Subcutaneous adipose tissue (tissue), 4 donors: ENCODE measurements around the gene RELCH. TPM values are rescaled to one million over a fixed set of nuclear protein-coding genes. Genes with fewer than 3 reads are reported as not detected.

ENCODE experiments used
- total RNA-seq, 4 donors: library from RNA; depleted of rRNA; stranded (reverse); fragments of >200 nt; gene quantifications; one replicate each; pipeline ENCODE4 v1.1.0, GENCODE V29; 2016
- TF ChIP-seq, protein P1 (sequence below): fragments of 450-650 bp; IDR thresholded peaks from one replicate; pipeline ENCODE4 v1.5.1; 2016; ENCODE audit warnings: low read depth, mild to moderate bottlenecking, control low read depth, antibody characterized with exemption, moderate library complexity

The RELCH gene
- total RNA-seq, 4 donors from 2014 or later, result 36.0 to 52.7 (median 47.8) TPM

DNA sequence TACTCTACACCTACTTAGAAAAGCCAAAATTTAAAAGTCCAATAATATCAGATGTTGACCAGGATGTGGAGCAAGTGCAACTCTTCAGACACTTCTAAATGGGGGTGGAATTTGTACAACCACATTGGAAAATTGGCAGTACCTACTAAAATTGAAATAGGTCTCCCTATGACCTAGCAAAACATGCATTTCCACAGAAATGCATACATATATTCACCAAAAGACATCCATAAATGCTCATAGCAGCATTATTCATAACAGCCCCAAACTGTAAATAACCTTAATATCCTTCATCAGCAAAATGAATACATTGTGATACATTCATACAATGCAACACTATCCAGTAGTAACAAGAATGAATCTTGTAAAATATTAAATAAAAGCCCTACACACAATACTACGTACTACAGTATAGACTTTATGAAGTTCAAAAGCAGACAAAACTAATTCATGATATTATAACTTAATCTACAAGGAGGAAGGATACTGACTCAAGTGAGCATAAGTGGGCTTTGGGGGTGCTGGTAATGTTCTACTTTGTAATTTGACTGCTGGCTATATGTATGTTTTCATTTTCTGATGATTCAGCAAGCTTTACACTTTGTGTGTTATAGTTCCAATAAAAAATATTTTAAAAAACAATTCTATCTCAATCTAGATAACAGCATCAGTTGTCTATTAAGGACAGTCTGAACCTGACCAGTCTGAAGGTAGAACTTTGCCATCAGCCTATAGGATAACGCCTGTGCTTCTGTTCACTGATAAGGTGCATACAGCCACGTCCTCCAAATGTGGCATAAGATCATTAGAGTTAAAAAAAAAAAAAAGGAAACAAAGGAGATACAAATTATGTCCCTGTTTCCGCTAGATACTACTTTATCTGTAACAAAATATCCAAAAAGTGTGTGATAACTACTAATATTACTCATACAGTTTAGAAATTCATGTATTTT is 131.4 kb downstream of the RELCH start:
- TF ChIP-seq, protein P1, sequence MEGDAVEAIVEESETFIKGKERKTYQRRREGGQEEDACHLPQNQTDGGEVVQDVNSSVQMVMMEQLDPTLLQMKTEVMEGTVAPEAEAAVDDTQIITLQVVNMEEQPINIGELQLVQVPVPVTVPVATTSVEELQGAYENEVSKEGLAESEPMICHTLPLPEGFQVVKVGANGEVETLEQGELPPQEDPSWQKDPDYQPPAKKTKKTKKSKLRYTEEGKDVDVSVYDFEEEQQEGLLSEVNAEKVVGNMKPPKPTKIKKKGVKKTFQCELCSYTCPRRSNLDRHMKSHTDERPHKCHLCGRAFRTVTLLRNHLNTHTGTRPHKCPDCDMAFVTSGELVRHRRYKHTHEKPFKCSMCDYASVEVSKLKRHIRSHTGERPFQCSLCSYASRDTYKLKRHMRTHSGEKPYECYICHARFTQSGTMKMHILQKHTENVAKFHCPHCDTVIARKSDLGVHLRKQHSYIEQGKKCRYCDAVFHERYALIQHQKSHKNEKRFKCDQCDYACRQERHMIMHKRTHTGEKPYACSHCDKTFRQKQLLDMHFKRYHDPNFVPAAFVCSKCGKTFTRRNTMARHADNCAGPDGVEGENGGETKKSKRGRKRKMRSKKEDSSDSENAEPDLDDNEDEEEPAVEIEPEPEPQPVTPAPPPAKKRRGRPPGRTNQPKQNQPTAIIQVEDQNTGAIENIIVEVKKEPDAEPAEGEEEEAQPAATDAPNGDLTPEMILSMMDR, result no peak

DNA sequence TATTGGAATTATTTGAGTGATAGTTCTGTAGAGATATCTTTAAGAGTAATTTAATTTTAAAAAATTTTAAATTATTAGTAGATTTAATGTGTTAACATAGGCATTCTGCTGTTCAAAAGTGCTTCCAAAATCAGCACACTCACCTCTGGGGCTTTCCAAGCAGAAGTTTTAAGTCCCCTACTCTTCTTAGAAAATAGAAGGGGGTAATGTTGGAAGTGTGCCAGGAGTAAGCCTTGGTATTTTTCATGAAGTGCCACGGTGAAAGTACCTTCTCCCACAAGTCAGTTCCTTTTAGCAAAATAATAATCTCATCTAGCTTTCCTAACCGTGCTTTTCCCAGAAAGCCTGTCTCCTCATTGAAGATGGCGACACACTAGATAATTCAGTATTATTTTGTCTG is 134.1 kb downstream of the RELCH start:
- TF ChIP-seq, protein P1, result no peak

DNA sequence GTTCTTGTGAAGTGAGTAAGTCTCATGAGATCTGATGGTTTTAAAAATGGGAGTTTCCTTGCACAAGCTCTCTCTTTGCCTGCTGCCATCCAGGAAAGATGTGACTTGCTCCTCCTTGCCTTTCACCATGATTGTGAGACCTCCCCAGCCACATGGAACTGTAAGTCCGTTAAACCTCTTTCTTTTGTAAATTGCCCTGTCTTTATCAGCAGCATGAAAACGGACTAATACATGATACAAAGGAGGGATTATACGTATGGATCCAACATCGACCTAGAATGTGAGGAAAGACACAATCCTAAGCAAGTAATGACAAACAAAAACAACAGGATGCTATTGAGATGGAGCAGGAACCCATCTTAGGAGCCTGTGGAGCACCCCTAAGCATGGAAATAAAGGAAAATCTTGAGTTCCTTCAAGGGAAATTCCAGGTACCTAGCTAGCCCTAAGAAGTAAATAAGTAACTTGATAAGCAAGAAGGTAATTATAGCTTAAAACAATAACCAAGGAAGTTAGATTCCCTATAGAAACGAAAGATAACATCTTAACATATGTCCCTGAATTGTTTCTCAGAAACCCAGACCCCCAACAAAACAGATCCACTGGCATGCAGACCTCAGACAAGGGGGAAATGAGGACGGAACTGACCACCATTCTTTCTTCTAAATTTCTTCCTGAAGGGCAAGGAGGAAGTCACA is 136.6 kb downstream of the RELCH start:
- TF ChIP-seq, protein P1, result no peak

DNA sequence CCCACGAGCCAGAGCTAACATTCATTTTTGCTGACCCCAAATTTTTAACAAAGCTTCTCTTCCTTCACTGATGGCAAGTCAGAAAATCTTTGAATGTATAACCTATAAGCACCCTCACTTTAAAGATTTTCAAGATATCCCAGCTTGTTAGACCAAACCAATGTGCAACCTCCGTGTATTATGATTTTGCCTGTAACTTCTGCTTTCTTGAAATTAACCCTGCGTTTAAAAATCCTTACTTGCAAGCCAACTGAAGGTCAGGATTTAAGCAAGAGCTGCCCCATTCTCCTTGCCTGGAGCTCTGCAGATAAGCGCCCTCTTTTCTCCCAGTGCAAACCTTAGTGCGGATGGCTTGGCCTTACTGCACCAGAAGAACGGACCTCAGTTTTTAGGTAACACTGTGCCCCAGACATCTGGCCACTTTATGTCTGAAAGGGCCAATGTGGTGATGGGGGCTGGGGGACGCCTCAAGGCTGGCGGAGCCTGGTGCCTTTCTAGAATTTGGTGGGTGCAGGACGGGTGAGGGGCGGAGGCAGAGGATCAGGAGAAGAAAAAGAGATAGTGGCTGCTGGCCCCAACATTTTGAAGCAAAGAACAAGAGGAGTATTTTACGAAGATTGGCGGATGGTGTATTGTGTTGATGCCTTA is 137.2 kb downstream of the RELCH start:
- TF ChIP-seq, protein P1, result no peak

DNA sequence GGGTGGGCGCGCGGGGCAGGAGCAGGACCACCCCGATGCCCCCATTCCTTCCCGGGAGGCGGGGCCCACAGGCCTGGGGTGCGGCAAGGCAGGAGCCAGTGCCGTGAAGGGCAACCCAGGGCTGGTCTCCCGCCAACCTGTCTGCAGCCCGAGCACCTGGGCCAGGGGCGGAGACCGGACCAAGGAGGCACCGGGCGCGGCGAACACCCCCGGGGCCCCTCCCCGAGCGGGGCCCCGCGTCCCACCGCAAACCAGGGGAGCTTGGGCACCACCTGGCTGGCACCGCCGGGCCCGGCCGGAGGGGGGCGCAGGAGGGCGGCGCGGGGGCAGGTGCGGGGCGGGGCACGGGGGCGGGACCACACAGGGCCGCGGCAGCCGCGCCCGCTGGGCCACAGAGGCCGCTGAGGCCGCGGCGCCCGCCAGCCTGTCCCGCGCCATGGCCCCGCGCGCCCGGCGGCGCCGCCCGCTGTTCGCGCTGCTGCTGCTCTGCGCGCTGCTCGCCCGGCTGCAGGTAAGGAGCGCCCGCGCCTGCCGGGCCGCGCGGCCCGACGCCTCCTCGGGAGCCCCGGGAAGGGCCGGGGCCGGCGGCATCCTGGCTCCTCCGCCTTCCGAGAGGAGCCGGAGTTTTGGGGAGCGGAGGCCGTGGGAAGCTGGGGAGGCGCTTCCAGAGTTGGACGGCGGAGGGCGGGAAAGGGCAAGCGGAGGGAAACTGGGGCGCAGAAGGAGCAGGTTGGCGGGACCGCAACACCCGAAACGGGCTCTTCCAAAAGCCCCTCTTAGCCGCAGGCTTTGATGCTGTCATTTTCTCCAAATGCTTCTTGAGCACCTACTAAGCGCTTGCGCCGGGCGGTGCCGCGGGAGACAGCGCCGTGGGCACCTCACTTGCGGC is 138.1 kb downstream of the RELCH start, which contains the start of gene TNFRSF11A:
TNFRSF11A (plus strand) TSS at position 394 of the 889 bp plus-strand sequence; CDS start at position 437, 43 bp downstream.
- TF ChIP-seq, protein P1, result no peak

DNA sequence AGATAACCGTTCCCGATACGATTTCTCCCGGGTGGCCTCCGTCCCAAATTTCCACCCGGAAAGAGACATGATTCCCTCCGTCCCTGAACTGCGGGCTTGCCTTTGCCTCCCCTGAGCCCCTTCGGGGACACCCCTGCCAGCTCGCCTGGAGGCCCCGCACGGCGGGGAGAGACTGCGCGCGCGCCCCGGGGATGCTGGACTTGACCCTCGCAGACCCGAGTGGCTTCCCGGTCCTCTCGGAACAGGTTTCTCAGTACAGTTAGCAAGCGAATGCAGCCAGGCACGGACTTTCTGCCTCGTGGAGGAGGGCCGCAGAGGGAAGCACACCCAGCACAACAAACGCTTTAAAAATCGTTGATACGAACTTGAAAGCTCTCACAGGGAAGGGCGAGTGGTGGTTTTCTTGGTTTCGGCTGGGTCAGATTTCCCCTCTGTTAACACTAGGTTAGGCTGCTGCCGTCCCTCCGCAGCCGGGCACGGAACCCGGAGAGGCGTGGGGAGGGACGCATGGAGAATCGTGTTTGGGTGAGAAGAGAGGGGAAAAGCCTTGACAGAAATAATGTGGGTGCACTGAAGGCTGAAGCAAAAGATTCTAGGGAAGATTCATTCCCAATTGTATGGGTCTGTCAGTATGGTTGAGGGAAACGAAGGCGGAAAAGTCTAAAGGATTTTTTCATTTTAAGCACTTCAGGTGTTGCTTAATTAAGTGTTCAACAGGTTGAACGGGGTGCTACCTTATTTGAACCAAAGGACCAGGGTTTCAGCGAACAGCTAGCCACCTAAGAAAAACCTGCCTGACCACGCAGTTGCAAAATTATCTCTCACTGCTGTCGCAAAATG is 139.0 kb downstream of the RELCH start:
- TF ChIP-seq, protein P1, result no peak
